Measurements from ENCODE around the gene N4BP2L2. TPM values are rescaled to one million over a fixed set of nuclear protein-coding genes. Genes with fewer than 3 reads are reported as not detected.

N4BP2L2 gene
- total RNA-seq, 4 donors from 2014 or later = 159 to 263 (median 205) TPM

DNA sequence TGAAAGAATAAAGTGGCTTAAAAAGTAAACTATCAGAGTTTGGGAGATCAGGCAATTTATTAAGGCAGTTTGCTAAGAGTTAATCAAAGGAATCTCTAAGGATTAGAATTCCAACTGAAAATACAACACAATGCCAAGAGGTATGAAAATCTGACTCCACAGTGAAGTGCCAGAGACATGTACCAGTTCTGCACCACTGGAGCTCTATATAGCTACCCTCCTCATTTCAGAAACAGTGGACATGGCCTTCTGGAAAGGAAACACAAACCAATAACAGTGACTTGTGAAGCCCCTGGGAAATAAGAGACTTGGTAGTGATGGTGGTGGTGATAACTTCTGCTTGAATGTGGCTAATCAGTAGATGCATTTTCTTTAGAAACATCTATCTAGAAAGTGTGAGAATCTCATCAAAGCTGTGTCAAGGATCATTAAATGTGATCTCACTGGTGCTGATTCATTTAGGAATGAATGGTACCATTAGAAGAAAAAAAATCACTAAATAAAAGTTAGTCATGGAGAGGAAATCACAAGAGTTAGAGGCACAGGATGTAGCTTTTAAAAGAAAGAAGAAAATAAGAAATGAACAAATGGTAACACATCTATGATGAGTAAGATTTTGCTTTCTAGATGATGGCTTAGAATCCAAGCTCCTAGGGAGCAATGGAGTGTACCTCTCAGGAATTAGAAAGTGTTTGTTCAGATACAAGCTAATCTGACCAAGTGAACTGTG is 90.5 kb downstream of the N4BP2L2 start:
- no peak overlapping the region for H3K27ac ChIP-seq
- H3K4me3 ChIP-seq = no peak overlapping the region
- H3K36me3 ChIP-seq = no peaks in the 10 kb centered on the region
- no peaks in the 10 kb centered on the region for H3K9me3 ChIP-seq
- no peaks in the 10 kb centered on the region for H3K27me3 ChIP-seq
- TF ChIP-seq CTCF (IDR thresholded peaks at IDR 0.05) = no peak
- no peak for TF ChIP-seq POLR2A (IDR thresholded peaks at IDR 0.05)
- H3K4me1 ChIP-seq = no peaks in the 10 kb centered on the region
- DNase-seq = no peak

DNA sequence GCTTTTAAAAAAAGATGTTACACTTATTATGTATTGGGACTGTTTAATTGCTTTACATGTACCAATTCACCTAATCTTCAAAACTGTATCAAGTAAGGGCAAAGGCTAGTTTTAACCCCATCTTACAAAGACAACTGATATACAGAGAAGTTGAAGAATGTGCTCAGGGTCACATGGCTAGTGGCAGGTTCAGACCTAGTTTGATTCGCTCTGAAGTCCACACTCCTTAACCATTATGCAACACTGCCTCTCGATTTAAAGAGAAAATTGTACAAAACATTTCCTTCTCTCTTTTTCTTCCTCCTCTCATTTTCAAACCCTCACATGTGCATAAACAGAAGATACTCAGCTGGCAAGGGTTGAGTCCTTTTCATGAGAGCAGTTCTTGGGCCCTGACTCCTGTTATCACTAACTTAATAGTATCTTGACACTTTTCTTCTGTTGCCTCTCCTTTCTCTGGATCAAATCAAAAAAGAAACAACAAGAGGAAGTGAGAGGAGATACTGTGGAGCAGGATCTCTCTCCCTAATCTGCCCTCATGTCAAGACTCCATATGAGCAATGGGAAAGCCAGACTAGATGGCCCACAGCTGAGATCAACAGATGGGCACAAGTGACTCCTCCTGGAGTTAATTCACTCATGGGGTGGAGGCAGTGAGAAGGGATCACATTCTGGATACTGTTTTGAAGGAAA is 91.7 kb downstream of the N4BP2L2 start:
- H3K27ac ChIP-seq = no peak overlapping the region
- no peak for DNase-seq
- H3K4me3 ChIP-seq = no peak overlapping the region
- H3K9me3 ChIP-seq = no peaks in the 10 kb centered on the region
- H3K27me3 ChIP-seq = no peaks in the 10 kb centered on the region
- H3K36me3 ChIP-seq = no peaks in the 10 kb centered on the region
- TF ChIP-seq CTCF (IDR thresholded peaks at IDR 0.05) = no peak
- TF ChIP-seq POLR2A (IDR thresholded peaks at IDR 0.05) = no peak
- H3K4me1 ChIP-seq = no peaks in the 10 kb centered on the region

- H3K27ac ChIP-seq = no peak overlapping the region
Measured at GRCh38 chr13:32446220-32446619, 92.4 kb downstream of the N4BP2L2 start.

DNA sequence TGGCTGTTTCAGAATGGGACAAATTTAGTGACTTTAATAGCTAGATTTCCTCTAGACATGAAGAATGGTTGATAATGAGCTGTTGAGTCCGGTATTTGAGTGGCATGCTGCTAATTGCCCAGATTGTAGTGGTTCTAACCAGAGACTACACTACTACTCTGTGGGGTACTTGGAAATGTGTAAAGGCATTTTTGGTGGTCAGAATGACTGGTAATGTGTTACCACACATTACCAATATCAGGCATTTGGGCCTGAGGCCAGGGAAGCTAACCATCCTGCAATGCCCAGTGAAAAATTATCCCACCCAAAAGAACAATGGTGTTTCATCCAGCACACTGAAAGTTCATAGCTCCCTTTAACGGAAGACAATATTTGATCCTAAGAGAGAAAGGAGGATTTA is 93.1 kb downstream of the N4BP2L2 start:
- TF ChIP-seq CTCF (IDR thresholded peaks at IDR 0.05) = no peak
- no peak for TF ChIP-seq POLR2A (IDR thresholded peaks at IDR 0.05)
- H3K36me3 ChIP-seq = no peaks in the 10 kb centered on the region
- no peak overlapping the region for H3K4me3 ChIP-seq
- H3K9me3 ChIP-seq = no peaks in the 10 kb centered on the region
- DNase-seq = no peak
- no peaks in the 10 kb centered on the region for H3K4me1 ChIP-seq
- H3K27me3 ChIP-seq = no peaks in the 10 kb centered on the region
- no peak overlapping the region for H3K27ac ChIP-seq

More at GRCh38 chr13:32446220-32446619, 92.4 kb downstream of the N4BP2L2 start:
- Histone ChIP-seq H3K27me3 (no peaks in the 10 kb centered on the region), H3K4me3 (no peak overlapping the region), H3K4me1 (no peaks in the 10 kb centered on the region), H3K36me3 (no peaks in the 10 kb centered on the region), H3K9me3 (no peaks in the 10 kb centered on the region)
- no peak for DNase-seq
- TF ChIP-seq CTCF (IDR thresholded peaks at IDR 0.05) = no peak
- TF ChIP-seq POLR2A (IDR thresholded peaks at IDR 0.05) = no peak

DNA sequence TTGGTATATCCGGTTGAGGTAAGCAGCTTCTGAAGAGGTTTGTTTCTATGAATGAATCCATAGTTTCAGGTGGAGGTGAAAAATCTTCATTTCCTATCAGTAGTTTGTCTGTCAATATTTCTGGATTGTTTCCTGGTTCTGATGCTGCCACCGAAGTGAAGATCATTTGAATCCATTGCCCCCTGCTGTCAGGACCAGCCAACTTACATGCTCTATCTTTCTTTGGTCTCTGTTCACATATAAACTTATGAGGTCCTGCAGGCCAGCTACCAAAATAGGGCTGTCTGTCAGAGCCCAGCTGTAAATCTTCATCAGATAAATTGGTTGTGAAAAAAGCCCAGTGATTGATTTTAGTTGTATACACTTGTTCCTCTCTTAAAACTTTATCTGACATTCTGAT is 95.5 kb downstream of the N4BP2L2 start:
- no peak for TF ChIP-seq POLR2A (IDR thresholded peaks at IDR 0.05)
- peak; percentile 17 to 54 (median 44) for TF ChIP-seq CTCF (IDR thresholded peaks at IDR 0.05)
- H3K27ac ChIP-seq = no peak overlapping the region
- H3K4me1 ChIP-seq = no peaks in the 10 kb centered on the region
- no peaks in the 10 kb centered on the region for H3K9me3 ChIP-seq
- no peaks in the 10 kb centered on the region for H3K27me3 ChIP-seq
- H3K36me3 ChIP-seq = no peaks in the 10 kb centered on the region
- H3K4me3 ChIP-seq = no peak overlapping the region
- peak in 2 of 3 donors; percentile 45 to 73 for DNase-seq
